GM19468 (cell line): Measurements from ENCODE around the gene GBE1.
A peak's percentile ranks its signal among the peaks of the same experiment; 100 is the strongest.

Experiments
- ATAC-seq: cut with Tn5 transposase; IDR thresholded peaks from one replicate; pipeline ENCODE4 v1.9.1; 2021; ENCODE audit warnings: mild to moderate bottlenecking, moderate library complexity, moderate number of reproducible peaks; ENCODE audit not compliant: unreplicated experiment; ENCODE audit errors: extremely low read depth

Gene GBE1

DNA sequence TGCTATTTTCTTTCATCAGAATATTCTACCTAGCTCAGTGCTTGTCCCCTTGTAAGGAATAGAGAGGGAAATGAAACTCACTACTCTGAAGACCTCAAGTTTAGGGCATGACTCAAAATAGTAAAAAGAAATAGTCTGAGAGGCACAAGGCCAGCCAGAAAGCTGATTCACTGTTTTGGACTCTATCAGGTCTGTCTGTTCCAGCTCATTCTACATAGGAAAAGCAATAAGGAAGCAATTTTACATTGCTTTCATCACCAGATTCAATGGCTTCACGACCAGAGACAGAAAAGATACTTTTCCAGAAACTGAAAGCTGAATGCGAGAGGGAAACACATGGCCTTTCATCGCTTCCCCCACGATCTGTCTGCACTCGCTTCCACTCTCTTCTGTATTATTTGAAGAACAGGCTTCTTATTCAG is 276.0 kb downstream of the GBE1 start:
- peak; percentile 65 for ATAC-seq

DNA sequence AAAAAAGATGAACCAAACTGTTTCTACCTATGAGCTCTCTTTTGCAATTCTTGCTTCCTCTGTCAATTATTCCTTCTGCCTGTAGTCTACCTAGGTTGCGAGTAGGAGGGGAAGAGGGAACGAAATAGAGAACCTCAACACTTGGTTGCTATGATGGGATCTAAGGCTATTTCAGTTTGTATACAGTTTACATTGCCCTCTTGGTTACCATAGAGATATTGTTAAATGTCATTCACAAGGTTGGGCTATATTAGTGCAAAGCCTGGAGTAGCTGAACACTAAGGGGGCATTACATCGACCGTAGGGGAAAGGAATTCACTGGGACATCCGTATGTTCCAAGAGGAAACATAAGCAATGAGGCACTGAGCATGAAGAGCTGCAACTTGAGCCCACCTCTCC is 276.9 kb downstream of the GBE1 start:
- no peak for ATAC-seq

DNA sequence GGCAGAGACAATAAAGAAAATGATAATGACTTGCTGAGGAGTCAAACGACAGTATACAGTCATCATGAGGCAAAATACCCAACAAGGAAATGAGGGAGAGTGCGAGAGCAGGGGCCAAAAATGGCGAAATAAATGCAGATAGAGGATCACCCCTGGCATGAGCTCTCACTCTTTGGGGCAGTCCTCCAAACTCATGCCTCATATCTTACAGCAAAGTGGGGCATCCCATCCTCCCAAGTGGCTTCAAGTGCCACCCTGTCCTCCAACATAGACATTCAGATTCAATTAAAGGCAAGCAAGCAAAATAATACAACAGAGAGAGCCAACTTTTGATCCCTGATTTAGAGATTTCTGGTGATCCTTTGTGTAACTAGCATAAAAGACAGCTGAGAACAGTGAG is 278.4 kb downstream of the GBE1 start:
- no peak for ATAC-seq

DNA sequence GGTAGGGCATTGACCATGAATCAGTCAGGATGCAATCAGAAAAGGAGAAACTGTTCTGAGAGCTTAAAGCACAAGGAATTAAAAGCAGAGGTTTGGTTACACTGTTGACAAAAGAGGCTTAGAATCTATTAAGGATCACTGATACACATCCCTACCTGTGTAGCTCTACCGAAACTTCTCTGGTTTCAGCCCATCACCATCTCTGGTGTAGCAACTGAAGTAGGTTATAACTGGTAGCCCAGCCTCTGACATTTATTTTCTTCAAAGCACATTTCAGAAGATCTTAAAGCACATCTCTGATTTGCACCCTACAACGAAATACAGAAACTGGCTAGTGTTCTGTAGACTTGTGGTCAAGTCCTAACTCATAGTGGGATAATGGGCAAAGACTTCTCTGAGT is 283.7 kb downstream of the GBE1 start:
- no peak for ATAC-seq

DNA sequence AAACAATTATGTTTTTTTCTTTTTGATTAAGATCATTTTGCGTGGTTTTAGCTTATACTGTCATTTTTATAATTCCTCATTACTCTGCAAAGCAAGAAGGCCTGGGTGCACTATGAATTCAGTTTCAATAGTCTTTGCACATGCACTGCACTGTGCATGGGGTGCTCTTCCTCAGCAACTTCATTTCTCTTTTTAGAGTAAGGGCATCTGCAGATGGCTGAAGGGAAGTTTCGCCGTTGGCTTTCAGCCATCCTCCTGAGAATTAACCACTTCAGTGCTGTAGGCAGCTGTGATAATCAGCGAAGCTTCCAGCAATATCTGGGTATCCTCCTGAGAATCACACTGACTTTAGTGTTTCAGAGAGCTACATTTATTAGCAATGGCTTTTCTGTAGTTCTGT is 284.8 kb downstream of the GBE1 start:
- ATAC-seq = no peak

DNA sequence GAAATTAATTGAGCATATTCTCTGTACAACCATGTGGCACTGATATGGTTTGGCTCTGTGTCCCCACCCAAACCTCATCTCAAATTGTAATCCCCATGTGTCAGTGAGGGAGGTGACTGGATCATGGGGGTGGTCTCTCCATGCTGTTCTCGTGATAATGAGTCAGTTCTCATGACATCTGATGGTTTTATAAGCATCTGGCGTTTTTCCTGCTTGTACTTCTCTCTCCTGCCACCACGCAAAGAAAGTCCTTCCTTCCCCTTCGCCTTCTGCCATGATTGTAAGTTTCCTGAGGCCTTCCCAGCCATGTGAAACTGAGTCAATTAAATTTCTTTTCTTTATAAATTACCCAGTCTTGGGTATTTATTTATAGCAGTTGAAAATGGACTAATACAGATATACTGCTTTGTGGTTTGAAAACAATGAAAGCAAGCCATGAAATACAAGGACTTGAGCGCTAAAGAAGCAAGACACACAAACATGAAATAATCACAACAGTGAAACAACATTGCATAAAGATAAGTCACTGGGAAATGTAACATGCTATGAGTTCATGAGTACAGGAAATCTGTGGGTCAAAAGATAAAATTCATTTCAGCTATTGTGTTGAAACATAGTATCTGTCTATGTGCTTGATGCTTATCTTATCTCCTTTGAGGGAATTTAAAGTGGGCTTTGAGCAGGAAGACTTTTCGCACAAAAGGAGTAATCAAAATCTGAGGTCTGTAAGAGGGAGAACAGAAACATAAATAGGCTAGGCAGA is 288.7 kb downstream of the GBE1 start:
- no peak for ATAC-seq

DNA sequence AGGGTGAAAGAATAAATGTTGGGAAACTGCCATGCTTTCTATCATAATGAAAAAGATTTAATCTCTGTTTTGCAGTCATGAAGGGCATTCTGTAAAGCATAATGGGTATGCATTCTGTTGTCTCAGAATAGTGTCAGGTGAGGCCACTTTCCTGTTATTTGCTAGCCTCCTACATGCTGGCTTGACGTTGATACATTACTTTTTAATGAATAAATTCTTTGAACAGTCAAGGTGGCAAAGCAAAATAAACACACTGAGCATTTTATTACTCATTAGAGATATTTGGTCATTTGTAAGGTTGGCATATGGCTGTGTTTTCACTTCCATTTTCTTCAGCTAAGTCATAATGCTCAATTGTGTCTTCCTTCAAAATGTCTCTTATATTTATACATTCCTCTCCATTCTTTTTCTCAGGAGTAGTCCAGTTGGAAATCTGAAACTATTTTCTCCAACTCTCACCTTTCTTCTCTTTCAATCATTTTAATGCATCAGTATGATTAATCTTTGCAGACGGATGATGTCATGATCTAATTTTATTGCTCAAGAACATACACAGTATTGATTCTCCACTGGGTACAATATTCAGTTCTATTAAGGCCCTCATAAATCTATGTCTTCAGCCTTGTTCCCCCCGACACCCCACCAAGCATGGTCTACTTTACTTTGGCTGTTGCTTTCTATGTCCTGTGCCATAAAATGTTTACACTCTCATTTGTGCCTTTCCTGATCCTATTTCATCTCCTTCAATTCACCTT is 290.7 kb downstream of the GBE1 start:
- ATAC-seq = no peak

DNA sequence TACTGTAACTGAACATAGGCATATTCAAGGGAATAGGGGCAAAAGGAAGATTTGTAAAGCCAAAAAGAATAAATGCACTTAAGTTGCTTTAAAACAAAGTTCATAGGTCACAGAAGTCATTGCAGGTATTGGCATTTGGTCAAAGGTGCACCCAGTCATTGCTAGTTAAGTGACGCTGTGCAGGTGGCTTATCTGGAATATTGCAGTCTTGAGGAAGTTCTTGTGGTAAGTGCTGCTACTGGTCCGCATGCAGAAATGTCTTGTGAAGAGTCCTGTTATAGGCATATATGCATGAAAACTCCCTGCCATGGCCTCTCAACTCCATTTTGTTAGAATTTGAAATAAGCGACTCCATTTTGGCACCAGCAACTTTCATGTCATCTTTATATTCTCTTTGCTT is 293.1 kb downstream of the GBE1 start:
- ATAC-seq = no peak

DNA sequence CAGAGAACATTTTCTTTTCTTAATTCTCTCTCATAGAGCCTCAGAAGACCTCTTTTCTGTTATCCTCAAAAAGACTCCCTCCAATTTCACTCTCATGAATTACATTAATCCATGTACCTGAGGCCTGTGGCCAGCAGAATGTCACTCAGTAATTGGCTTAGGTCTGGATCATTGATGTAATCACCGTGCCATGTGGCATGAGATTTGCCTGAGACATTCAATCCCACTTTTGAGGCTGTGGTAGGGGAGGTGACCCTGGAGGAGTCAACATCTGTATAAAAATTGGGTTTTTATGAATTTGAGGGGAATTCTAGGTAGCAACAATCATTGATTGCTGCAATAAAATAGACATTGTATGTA is 295.3 kb downstream of the GBE1 start:
- no peak for ATAC-seq

DNA sequence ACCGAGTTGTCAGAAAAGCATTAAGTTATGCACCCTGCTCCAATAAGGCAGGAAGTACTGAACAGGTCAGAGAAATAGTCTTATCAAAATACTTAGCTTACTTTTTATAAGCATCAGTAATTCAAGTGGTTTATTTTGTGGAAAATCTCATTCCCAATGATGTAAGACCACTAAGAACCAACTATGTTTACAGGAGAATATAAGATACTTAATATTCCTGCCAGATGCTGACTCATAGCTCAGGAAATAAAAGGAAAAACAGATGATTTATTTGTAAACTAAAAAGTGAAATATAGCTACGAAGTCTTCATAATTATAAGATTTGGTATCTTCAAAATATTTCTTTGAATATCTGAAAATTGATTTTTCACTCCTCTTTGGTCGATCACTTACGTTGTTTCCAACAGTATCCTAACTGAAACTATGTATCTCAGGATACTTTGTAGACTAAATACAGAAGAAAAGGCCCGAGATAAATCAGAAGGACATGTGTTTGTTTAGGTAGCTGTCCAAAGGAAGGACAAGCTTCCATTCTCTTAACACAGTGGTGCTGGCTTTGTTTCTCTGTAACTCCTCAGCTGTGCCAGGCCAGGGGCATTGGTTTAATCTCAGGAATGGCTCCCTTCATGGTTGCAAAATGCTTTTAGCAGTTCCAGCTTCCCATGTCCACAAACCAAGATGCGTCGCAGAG is 295.8 kb downstream of the GBE1 start:
- no peak for ATAC-seq

DNA sequence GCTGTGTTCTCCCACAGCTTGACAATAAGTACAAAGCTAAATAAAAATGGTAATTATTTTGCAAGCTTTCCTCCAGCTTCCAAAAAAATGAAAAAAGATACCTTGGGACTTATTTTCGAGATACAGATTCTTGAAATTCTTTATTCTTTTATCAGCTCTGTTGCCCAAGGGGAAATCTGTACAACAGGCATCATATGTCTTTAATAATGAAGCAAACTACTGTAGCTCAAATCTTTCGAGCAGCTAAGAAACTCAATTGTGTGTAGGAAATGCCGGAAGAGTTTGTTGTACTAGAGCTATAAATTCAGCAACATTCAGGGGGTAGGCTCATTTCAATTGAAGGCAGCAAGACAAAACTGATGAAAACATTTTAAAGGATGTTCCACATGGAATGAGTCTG is 297.7 kb downstream of the GBE1 start:
- no peak for ATAC-seq

DNA sequence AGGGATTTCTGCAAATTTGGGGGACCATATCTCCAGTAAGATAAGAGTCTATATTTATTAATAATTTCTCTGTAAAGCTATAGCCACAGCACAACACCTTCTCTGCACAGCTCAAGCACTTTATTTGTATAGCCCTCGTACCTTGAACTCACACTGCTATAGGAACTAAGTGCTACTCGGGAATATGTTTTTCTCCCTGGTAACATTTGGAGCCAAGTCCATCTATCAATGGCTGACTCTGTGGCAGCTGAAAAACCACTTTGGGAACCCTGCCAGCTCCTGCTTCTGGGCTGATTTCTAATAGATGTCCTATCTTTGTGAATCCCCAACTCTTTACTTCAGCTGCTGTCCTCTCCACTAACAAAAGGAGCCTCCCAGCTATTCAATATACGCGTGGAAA is 298.5 kb downstream of the GBE1 start:
- no peak for ATAC-seq

DNA sequence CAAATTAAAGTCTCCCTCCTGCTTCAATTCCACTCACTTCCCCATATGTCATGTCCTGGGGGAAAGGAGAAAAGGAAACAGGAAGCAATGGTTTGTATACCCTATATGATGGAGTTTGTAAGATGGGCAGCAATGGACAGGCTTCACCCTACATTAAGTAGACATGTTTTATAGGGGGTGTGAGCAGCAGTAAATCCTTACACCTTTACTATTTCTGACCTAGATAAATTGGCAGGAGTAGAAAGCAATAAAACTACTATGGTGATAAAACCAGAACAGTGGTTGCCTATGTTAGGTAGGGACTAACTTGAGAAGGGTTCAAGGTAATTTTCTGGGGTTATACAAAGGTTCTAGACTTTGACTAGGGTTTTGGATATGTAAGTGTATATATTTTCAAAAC is 301.7 kb downstream of the GBE1 start:
- no peak for ATAC-seq

DNA sequence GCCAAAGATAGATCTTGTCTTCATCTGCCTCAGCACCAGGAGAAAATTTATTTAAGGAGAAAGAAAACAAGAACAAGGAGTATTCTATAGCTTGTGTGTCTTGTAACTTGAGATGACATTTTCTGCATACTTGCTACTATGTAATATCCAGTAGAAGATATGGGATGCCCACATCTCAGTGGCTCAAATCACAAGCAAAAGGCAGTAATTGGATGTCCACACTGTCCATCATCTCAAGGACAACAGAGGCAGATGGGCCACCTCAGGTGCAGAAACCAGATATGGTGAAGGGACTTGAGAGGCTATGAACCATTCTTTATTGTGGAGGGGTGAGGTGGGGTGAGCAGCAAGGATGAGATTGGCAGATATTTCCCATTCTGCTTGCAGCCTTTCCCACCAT is 309.0 kb downstream of the GBE1 start:
- ATAC-seq = no peak

DNA sequence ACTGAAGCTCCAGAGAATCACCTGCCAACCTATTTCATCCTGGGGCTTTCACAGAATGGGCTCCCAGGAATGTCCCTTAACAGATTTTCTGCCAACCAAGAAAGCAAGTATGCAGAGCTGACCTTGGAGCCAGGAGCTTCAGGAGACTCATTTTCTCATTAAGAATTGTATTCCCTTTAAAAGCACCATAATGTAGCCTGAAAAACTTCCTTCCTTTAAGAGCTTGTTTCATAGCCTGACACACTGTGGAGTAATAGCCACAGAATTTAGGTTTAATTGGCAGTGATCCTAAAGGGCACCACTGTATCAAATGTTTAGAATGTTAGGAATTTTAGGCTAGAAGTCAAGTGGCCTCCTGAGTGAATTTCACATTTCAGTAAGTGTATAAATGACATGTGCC is 309.8 kb downstream of the GBE1 start:
- no peak for ATAC-seq

DNA sequence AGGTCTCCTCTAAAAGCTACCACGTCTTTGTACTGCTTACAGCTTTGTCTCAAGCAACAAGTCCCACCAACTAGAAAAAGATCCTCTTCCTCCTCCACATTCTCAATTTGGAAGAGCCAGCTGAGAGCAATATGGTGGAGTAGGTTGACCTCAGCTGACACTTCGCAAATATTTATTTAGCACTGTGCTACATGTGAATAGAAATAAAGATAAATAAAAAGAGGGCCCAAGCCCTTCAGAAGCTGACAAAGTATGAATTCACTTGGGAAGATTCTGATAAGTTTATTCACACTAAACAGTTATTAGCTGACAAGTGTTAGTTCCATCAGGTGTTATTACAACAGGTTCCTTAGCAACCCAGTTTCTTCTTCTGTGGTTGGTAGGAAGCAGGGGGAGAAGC is 310.3 kb downstream of the GBE1 start:
- ATAC-seq = no peak

DNA sequence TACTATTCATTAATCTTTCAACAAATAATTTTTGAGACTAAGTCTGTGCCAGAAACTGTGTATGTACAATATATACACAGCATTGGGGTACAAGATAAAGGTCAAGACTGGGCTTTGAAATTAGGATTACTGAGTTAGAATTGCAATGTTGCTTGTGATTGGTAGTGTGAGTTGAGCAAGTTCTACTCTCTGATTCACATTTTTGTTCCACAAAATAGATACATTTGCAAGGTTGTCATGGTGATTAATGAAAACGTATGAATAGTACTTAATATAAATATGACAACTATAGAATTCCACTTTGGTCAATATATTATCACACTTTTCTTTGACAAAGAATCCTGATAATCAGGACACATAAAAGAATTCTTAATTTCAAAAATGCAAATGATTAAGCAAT is 314.6 kb downstream of the GBE1 start:
- no peak for ATAC-seq

DNA sequence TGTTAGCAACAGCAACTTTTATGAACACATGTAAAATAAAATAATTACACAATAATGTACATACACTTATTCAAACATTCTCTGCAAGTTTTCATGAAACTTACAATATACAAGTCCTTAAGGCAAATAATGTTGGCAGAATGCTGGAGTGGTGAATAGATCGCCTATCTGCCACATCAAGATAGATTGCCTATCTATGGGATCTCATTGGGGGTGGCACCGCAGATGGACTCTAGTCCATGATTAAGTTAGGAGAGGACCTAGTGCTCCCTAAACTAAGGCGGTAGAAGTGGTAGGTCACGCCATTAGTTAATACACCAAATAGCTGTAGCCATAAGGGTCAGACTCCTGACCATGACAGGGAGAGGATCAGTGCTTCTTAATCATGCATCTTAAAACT is 315.7 kb downstream of the GBE1 start:
- ATAC-seq = no peak

DNA sequence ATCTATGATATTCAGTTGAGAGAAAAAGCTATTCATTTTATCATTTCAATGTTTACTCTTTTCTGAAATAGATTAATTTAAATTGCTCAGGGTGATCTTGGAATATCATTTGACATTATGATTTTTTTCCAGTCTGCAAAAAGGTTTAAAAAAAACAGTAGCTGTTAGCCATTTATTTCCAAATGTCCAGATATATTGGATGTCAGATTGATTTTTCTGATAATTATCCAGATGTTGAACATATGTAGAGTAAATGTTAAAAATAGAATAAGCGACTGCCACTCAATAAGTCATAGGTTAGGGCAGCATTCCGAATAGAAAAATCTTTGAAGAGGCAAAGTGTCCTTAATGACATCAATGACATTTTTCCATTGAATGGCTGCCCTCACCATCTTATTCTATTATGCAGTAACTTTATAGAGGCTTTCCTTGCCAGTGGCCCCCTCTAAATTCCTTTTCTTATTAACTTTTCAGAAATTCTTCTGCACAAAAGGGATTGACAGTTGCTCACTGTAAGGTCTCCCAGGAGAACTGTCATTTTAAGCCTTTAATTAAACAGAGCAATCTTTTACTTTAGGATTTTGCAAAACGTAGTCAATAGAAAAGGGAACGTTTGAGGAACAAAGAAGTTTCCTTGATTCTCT is 316.5 kb downstream of the GBE1 start:
- no peak for ATAC-seq

DNA sequence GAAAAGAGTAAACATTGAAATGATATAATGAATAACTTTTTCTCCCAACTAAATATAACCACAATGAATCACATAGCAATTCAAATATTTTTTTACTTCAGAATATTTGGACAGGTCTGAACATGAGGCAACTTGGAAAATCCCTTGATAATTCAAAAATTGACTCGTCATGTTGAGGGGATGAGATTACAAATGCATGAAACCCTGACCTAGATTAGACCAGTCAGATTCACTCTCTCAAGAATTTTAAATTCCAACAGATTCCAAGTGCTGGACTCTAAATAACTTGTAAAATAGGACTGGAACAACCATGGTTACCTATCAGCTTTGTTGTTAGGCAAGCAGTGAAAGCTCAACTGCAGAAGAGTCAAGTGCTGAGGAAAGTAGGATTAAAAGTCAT is 317.5 kb downstream of the GBE1 start:
- no peak for ATAC-seq

DNA sequence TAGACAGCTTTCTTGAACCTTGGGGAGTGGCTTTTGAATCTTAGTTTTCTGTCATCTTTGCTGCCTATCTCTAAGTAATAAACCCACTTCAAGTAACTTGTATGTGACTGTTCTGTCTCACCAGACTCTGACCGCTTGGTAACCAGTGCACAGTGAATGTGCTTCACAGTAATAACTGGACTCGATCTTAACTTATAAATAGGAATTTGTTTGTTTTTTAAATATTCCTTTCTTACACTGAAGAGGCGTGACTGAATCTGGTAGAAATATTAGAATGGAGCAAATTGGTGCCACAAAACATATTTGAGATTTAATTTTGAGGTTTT is 318.0 kb downstream of the GBE1 start:
- ATAC-seq = no peak
